DOHH2 (cell line): Measurements from ENCODE around the gene UNC93B1.
A peak's percentile ranks its signal among the peaks of the same experiment; 100 is the strongest.
"Not testable (repeated sequence)": the region's sequence is repeated elsewhere in the genome, so short reads cannot be mapped to it uniquely, and the experiment has no call there.

Source experiments
- H3F3A ChIP-seq: fragments of 200-600 bp; sonication (generic), shearing (Covaris generic); 2 replicates; pipeline ENCODE4 v1.6.0; 2016; ENCODE audit warnings: antibody characterized with exemption, mild to moderate bottlenecking; ENCODE audit not compliant: control insufficient read depth, insufficient read depth
- H3K27ac ChIP-seq: fragments of 200-600 bp; sonication (generic); 2 replicates; pipeline ENCODE4 v1.5.1; 2014; ENCODE audit warnings: low read depth, mild to moderate bottlenecking, low read length, moderate library complexity
- H3K27me3 ChIP-seq: fragments of 200-600 bp; sonication (generic); 2 replicates; pipeline ENCODE4 v1.6.1; 2014; ENCODE audit warnings: mild to moderate bottlenecking, low read length, mixed read lengths; ENCODE audit not compliant: control insufficient read depth
- H3K36me3 ChIP-seq: fragments of 200-600 bp; sonication (generic); 2 replicates; pipeline ENCODE4 v1.6.1; 2014; ENCODE audit warnings: mild to moderate bottlenecking, low read length, moderate library complexity, mixed read lengths; ENCODE audit not compliant: control insufficient read depth
- H3K4me1 ChIP-seq: fragments of 200-600 bp; sonication (generic); 2 replicates; pipeline ENCODE4 v1.6.1; 2014; ENCODE audit warnings: mild to moderate bottlenecking, low read length, mixed read lengths; ENCODE audit not compliant: control insufficient read depth
- H3K4me2 ChIP-seq: fragments of 200-600 bp; sonication (generic); 2 replicates; pipeline ENCODE4 v1.6.0; 2014; ENCODE audit warnings: mild to moderate bottlenecking, low read length, moderate library complexity
- H3K4me3 ChIP-seq: fragments of 200-600 bp; sonication (generic); 2 replicates; pipeline ENCODE4 v1.5.1; 2014; ENCODE audit warnings: mild to moderate bottlenecking, low read length, mixed read lengths
- H3K79me2 ChIP-seq: fragments of 200-600 bp; sonication (generic); 2 replicates; pipeline ENCODE4 v1.6.1; 2014; ENCODE audit warnings: mild to moderate bottlenecking, low read length, mixed read lengths; ENCODE audit not compliant: control insufficient read depth
- H3K9me2 ChIP-seq: fragments of 200-600 bp; sonication (generic); replicated peaks from 2 replicates; pipeline ENCODE4 v1.6.1; 2014; ENCODE audit warnings: mild to moderate bottlenecking, low read length, mixed read lengths; ENCODE audit not compliant: control insufficient read depth
- H3K9me3 ChIP-seq: fragments of 200-600 bp; sonication (generic); 2 replicates; pipeline ENCODE4 v1.6.1; 2014; ENCODE audit warnings: antibody characterized with exemption, low read length, mixed read lengths; ENCODE audit not compliant: control insufficient read depth, insufficient read depth
- H4K20me1 ChIP-seq: fragments of 200-600 bp; sonication (generic); 2 replicates; pipeline ENCODE4 v1.6.0; 2014; ENCODE audit warnings: low read depth, mild to moderate bottlenecking, antibody characterized with exemption, low read length, moderate library complexity; ENCODE audit not compliant: control insufficient read depth, insufficient read depth
- CTCF ChIP-seq: fragments of 200-600 bp; sonication (generic); IDR thresholded peaks from one replicate; pipeline ENCODE4 v1.5.1; 2014; ENCODE audit warnings: antibody characterized with exemption, mild to moderate bottlenecking, low read depth, low read length; ENCODE audit not compliant: poor library complexity, severe bottlenecking

UNC93B1 gene

GRCh38 chr11:67946403-67946802 lies 57.5 kb downstream of the UNC93B1 start:
- H3F3A ChIP-seq, H3K4me2 ChIP-seq, H3K4me1 ChIP-seq, H3K9me2 ChIP-seq, H3K27ac ChIP-seq, H3K36me3 ChIP-seq, H3K4me3 ChIP-seq, H4K20me1 ChIP-seq, H3K27me3 ChIP-seq, H3K79me2 ChIP-seq, H3K9me3 ChIP-seq: not testable (repeated sequence)

- not testable (repeated sequence) for H3K79me2 ChIP-seq, H3K27me3 ChIP-seq, H4K20me1 ChIP-seq, H3K27ac ChIP-seq, H3K4me2 ChIP-seq, H3K9me3 ChIP-seq, H3K4me1 ChIP-seq, H3K36me3 ChIP-seq, H3K9me2 ChIP-seq, H3K4me3 ChIP-seq, H3F3A ChIP-seq
- TF ChIP-seq CTCF: peak; percentile 18
Measured at GRCh38 chr11:67943406-67943805, 60.5 kb downstream of the UNC93B1 start.
